H1 (cell line): ENCODE data around the gene DPYSL4. TPM values are rescaled to one million over a fixed set of nuclear protein-coding genes. Genes with fewer than 3 reads are reported as not detected.

Experiments
- RXRA ChIP-seq: IDR thresholded peaks from 2 replicates; pipeline ENCODE4 v1.6.1; 2011; ENCODE audit warnings: low read depth, mild to moderate bottlenecking, low read length, moderate library complexity; ENCODE audit not compliant: insufficient read depth
- SIN3A ChIP-seq, 2 experiments: IDR thresholded peaks in 1 of 2; conservative IDR thresholded peaks in 1 of 2; 2 replicates each; pipeline ENCODE4 v1.6.1; 2011 to 2012; ENCODE audit warnings: low read length in 2 of 2, improper control_type of control experiment in 1 of 2, low read depth in 1 of 2, mild to moderate bottlenecking in 1 of 2
- polyA plus RNA-seq, 7 experiments: library from polyadenylated mRNA; depleted of rRNA in 3 of 7; stranded (reverse) in 5 of 7; unstranded in 2 of 7; fragments of >200 nt in 5 of 7; fragments of 200-250 nt in 2 of 7; gene quantifications; 1 replicate in 5 of 7; 2 replicates in 1 of 7; 4 replicates in 1 of 7; pipeline versions ENCODE4 v1.2.1 to v1.2.3, GENCODE V29; 2011 to 2013; ENCODE audit warnings: missing spikeins in 2 of 7, mixed read lengths in 2 of 7
- total RNA-seq: library from RNA; stranded (reverse); fragmentation: NEBNext Ultra II Directional; extraction: Animal tissue kit (Norgen Biotek cat#: 25700); gene quantifications from 2 replicates; pipeline ENCODE4 v1.2.1, GENCODE V29; 2021

The DPYSL4 gene
- total and polyA plus RNA-seq, 2 of the 8 experiments (the other 6 are each of a cell fraction or from before 2014, with no cell fraction given): 12.9 to 15.2 TPM

DNA sequence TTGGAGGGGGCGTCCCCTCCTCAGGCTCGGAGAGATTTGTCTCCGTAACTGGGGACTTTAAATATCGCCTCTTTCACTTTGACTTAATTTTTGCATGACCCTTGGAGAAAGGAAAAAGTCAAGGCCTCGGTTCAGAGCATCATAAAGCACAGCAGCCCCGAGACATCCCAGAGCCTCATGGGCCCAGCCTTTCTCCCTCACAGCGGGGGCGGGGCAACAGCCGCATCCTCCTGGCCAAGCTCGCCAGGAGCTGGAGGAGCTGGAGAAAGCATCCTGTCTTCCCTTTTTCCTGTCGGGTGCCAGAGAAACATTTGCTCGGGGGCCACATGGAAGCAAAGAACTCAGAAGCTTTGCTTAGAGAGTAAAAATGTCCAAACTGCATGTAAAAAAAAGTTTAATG is 43.6 kb upstream of the DPYSL4 start (continued):
- TF ChIP-seq RXRA: no peak
- TF ChIP-seq SIN3A (conservative IDR thresholded peaks at IDR 0.05 in 1 of 2, IDR thresholded peaks at IDR 0.05 in 1 of 2; ENCODE audit: low read depth in 1 of 2, low read length in 2 of 2): no peak
